Neural crest cell (in vitro differentiated cells): ENCODE measurements around the gene DGKZ. TPM values are rescaled to one million over a fixed set of nuclear protein-coding genes. Genes with fewer than 3 reads are reported as not detected.
A peak's percentile ranks its signal among the peaks of the same experiment; 100 is the strongest.

Experiments
- DNase-seq: peaks from one replicate; pipeline ENCODE4 v3.0.0; 2021; ENCODE audit warnings: low read depth, mixed read lengths, low spot score
- H3K27ac Mint-ChIP-seq: one replicate; pipeline ENCODE4 v1.8.0; 2021; ENCODE audit warnings: mild to moderate bottlenecking, mixed read lengths; ENCODE audit not compliant: unreplicated experiment
- H3K27me3 Mint-ChIP-seq: 2 replicates; pipeline ENCODE4 v1.8.0; 2021; ENCODE audit warnings: low read depth, mild to moderate bottlenecking, mixed read lengths
- H3K36me3 Mint-ChIP-seq: 2 replicates; pipeline ENCODE4 v1.8.0; 2021; ENCODE audit warnings: low read depth, mild to moderate bottlenecking, mixed read lengths
- H3K4me1 Mint-ChIP-seq: 2 replicates; pipeline ENCODE4 v1.8.0; 2021; ENCODE audit warnings: mixed read lengths
- H3K4me3 Mint-ChIP-seq: one replicate; pipeline ENCODE4 v1.8.0; 2021; ENCODE audit warnings: mild to moderate bottlenecking, mixed read lengths
- H3K9me3 Mint-ChIP-seq: 2 replicates; pipeline ENCODE4 v1.8.0; 2021; ENCODE audit warnings: mixed read lengths
- CTCF ChIP-seq: fragments of 200-600 bp; sonication (generic); conservative IDR thresholded peaks from 2 replicates; pipeline ENCODE4 v1.5.0; 2021; ENCODE audit warnings: antibody characterized with exemption, mild to moderate bottlenecking
- total RNA-seq: library from RNA; stranded (reverse); gene quantifications from 2 replicates; pipeline ENCODE4 v1.2.1, GENCODE V29; 2021

DGKZ gene
- total RNA-seq, 1 donor from 2014 or later, result 60.1 TPM

GRCh38 chr11:46386674-46387073, 39.4 kb downstream of the DGKZ start:
- Mint-ChIP-seq H3K9me3 (no peaks in the 10 kb centered on the region), H3K4me3 (peak overlapping the region; percentile 62), H3K27ac (no peak overlapping the region), H3K36me3 (peaks cover 2% of the 10 kb centered on the region), H3K27me3 (peaks cover 64% of the 10 kb centered on the region), H3K4me1 (peaks cover 21% of the 10 kb centered on the region)
- no peak for TF ChIP-seq CTCF
- no peak for DNase-seq

- peaks cover 2% of the 10 kb centered on the region for H3K36me3 Mint-ChIP-seq
- peak overlapping the region; percentile 9 for H3K4me3 Mint-ChIP-seq
- peaks cover 21% of the 10 kb centered on the region for H3K4me1 Mint-ChIP-seq
- H3K9me3 Mint-ChIP-seq, result no peaks in the 10 kb centered on the region
- H3K27ac Mint-ChIP-seq, result no peak overlapping the region
- no peak for TF ChIP-seq CTCF
- no peak for DNase-seq
- peaks cover 65% of the 10 kb centered on the region for H3K27me3 Mint-ChIP-seq
These were observed 40.2 kb downstream of the DGKZ start for GRCh38 chr11:46387456-46387855.

- peak overlapping the region; percentile 68 for H3K4me3 Mint-ChIP-seq
- TF ChIP-seq CTCF, result no peak
- no peaks in the 10 kb centered on the region for H3K9me3 Mint-ChIP-seq
- H3K27me3 Mint-ChIP-seq, result peaks cover 71% of the 10 kb centered on the region
- H3K4me1 Mint-ChIP-seq, result peaks cover 24% of the 10 kb centered on the region
- no peak overlapping the region for H3K27ac Mint-ChIP-seq
- no peak for DNase-seq
- peaks cover 2% of the 10 kb centered on the region for H3K36me3 Mint-ChIP-seq
These were observed 40.8 kb downstream of the DGKZ start for GRCh38 chr11:46387919-46388618.

GRCh38 chr11:46388619-46389449, 41.6 kb downstream of the DGKZ start:
- Mint-ChIP-seq H3K27me3 (peaks cover 74% of the 10 kb centered on the region), H3K27ac (no peak overlapping the region), H3K4me3 (peak overlapping the region; percentile 74), H3K4me1 (peaks cover 22% of the 10 kb centered on the region), H3K36me3 (no peaks in the 10 kb centered on the region), H3K9me3 (no peaks in the 10 kb centered on the region)
- DNase-seq, result no peak
- no peak for TF ChIP-seq CTCF

DNA sequence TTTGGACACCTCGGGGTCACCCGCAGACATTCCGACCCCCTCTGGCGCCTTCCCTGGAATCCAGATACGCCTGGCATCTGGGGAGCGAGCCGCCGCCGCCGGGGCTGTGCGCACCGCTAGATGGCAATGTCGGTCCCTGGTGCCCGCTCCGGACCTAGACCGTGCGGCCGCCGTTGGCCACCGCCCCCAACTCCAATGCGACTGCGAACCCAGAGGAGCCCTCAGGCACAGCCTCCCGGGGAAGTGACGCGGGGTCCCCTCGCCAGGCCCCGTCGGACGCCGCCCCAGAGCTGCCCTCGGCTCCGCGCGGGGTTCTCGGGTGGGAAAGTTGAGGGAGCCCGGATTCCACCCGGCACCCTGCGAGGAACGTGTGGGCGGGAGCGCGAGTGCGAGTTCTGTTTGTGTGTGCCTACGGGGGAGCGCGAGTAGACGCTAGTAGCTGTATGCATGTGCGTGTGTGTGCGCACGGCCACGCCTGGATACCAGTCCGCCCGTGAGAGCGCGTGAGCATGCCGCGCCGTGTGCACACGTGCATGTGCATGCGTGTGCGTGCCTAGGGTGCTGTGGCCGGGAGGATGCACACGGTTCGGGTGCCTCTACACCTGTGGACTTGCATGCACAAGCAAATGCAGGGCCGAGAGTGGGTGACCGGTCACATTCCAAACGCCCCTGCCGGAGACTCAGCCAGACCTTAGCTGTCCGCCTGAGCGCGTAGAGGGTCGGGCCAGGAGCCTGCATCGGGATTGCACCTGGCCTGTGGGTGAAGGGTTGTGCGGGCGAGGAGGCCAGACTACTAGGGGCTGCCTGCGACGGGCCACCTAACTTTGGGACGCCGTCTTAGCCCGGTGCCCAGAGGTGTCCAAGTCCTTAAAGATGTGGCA, 42.4 kb downstream of the DGKZ start:
- Mint-ChIP-seq H3K9me3 (no peaks in the 10 kb centered on the region), H3K4me3 (peak overlapping the region; percentile 74), H3K27me3 (peaks cover 80% of the 10 kb centered on the region), H3K27ac (no peak overlapping the region), H3K36me3 (no peaks in the 10 kb centered on the region), H3K4me1 (peaks cover 21% of the 10 kb centered on the region)
- DNase-seq, result peak; percentile 82
- TF ChIP-seq CTCF, result peak; percentile 86
